GM19099 (cell line): Measurements from ENCODE around the gene MAP2K2.

Source experiments
- POLR2A ChIP-seq: IDR thresholded peaks from 3 replicates; pipeline ENCODE4 v1.6.1; 2011; ENCODE audit warnings: low read depth; ENCODE audit not compliant: insufficient read length; ENCODE audit errors: extremely low read depth

The MAP2K2 gene

DNA sequence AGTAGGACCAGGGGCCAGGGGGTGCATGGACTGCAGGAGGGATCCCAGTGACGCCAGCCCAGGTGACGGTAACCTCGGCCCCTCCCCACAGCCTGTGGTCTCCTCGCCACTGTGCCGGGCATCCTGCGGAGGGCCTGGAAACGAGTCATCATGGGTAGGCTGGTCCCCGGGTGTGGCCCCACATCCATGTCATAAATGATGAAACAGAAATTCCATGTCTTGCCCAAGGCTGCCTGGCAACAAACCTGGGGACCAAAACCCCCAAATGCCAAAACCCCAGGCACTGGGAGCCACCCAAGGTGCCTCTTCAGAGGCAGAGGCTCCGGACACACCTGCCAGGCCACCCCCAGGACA, 20.9 kb downstream of the MAP2K2 start:
- TF ChIP-seq POLR2A, result no peak

DNA sequence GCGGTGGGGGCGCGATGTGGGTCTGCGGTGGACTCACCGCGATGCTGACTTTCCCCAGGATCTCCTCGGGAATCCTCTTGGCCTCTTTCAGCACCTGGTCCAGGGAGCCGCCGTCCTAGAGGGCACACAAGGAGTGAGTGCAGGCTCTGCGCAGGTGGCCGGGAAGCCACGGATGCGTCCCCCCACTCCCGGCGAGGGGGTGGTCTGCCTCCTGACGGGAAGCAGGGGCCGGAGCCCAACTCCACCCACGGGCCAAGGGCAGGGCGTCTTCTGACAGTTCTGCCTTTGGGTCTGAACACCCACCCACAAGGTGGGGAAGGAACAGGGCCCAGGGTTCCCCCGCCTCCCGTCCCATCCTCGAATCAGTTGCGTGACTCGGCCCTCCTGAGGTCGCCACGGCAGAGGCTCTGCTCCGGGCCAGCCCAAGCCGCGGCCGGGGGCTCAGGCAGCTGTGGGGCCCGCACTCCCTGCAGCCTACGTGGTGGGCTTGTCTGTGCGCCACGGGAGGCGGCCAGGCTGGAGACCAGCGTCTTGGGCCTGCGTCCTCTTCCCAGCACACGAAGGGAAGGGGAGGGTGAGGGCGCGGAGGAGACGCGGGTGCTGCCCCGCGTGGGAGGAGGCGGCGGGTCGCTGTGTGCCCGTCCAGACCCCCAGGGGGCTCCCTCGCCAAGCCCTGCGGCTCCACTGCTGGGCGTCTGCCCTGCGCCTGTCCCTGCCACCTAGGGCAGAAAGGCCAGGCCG, 21.4 kb downstream of the MAP2K2 start:
- no peak for TF ChIP-seq POLR2A

DNA sequence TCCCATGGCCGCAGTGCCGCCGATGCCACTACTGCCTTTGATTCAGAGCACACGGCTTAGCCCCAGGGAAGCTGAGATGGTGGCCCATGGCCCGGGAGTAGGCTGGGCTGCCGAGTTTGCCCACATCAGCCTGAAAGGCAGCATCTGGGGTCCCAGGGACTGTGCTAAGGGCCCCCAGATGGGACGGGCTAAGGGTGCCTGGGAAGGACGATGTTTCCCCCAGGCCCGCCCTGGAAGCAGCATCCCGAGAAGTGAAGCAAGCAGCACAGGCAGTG, 22.5 kb downstream of the MAP2K2 start:
- TF ChIP-seq POLR2A, result no peak

DNA sequence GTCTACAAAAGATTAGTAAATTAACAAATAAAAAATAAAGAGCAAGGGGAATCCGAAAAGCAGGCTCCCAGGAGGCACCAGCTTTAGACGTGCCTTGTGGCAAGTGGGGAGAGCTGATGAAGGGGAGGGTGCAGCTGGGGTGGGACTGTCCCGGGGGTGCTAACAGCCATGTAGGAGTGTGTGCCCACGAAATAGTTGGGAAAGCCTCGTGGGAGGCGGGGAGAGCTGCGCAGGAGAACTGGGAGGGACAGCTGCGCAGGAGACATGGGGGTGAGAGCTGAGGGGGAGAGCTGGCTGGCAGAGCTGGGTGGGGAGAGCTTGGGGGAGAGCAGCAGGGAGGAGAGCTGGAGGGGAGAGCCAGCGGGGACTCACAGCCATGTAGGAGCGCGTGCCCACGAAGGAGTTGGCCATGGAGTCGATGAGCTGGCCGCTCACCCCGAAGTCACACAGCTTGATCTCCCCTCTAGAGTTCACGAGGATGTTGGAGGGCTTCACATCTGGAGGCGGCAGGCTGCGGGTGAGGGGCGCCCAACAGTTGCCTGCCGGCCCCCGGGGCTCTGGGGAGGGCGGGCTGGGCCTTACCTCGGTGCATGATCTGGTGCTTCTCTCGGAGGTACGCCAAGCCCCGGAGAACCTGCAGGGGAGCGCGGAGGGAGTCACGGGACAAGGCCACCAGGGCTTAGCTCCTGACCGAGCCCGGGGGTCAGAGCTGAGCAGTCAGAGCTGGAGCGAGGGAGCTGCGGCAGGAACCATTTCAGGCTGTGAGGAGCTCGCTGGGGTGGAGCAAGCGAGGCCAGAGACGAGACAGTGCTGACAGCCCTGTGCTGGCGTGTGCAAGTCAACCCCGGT, 23.1 kb downstream of the MAP2K2 start:
- no peak for TF ChIP-seq POLR2A

DNA sequence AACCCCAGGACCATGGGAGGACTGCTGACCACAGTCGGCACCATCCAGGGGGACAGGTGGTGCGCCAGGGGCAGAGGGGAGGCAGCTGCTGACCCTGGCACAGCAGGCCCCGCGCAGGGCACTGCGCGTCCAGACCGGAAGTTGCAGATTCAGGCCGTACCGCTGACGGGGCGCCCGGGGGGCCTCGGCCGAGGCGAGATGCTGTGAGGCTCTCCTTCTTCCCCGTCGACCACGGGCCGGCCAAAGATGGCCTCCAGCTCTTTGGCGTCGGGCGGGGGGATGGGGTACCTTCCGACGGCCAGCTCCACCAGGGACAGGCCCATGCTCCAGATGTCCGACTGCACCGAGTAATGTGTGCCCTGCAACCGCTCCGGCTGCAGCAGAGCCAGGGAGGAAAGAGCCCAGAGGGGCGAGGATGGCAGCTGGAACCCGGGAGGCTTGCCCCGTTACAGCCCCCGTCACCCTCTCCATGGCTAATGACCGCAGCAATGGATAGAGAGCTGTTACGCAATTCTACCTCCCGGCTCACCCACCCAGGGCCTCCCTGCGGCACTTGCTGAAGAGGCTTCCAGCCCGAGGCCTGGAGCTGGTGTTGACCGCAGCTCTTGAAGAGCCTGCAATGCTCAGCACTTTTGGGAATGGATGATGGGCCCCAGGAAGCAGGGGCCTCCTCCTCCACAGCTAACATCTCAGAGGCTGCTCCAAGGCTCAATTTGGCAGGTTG, 24.7 kb downstream of the MAP2K2 start:
- TF ChIP-seq POLR2A, result no peak

DNA sequence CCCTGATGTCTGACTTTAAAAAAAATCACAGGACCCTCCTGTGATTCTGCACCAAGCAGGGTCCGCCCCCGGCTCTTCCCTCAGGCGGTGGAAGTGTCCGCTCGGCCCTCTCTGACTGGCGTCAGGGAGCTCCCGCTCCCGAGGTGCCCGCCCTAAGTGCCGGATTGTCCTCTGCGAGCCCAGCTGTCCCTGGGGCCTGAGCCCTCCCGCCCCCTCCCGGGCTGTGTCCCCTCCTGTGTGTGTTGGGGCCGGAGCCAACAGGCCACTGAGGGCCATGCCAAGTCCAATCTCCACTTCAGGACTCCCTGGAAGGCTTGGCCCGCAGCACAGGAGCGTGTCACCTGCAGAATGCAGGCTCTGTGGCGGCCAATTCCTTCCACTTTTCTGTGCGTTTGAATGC, 25.4 kb downstream of the MAP2K2 start:
- no peak for TF ChIP-seq POLR2A

DNA sequence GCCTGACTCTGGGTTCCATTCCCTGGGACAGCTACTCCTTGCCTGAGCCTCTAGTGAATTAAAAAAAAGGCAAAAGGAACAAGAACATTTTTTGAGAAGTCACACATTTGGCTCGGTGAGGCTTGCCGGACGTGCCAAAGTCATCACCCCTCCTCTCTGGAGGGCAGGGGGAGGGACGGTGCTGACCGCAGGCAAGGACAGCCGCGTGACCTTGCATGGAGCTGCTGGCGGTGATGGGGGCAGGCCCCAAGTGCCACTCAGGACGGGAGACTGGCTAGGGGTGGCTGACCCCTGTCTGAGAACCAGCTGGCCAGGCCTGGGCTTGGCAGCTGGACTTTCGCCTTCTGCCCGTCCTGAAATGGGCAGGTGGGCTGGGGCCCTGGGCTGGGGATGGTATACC, 26.4 kb downstream of the MAP2K2 start:
- no peak for TF ChIP-seq POLR2A

DNA sequence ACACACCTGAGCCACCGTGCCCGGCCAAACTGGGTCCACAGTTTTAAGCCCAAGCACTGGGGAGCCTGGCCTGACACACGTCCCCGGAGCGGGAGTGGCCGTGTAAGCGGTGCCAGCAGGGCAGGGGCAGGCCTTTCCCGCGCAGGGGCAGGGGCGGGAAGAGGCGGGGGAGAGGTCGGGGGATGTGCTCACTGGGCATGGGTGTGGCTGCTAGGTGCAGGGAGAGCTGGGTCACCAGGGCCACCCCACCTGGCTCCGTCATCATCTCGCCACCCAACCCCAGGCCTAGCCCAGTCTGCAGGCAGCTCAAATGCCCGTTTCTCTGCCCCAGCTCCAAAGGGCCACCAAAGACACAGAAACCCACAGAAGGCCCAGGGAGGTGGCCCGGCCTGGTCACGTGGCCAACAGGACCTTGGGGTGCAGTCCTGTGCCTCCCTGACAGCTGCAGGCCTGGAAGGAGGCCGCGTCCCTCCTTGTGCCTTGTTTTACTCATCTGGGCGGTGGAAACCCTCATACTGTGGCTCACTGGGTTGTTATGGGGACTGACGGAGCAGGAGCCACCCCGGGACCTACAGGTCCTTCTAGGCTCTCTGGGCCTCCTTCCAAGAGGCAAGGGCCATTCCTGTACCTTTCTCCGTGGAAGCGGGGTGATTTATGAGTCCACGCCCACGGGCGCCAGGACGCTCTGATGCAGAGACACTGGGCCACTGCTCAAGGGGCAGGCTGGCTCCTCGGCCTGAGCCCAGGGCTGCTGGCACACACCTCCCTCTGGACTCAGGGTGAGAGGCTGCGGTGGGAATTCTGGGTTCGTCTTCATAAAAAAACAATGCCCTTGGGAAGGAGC, 27.7 kb downstream of the MAP2K2 start:
- no peak for TF ChIP-seq POLR2A

DNA sequence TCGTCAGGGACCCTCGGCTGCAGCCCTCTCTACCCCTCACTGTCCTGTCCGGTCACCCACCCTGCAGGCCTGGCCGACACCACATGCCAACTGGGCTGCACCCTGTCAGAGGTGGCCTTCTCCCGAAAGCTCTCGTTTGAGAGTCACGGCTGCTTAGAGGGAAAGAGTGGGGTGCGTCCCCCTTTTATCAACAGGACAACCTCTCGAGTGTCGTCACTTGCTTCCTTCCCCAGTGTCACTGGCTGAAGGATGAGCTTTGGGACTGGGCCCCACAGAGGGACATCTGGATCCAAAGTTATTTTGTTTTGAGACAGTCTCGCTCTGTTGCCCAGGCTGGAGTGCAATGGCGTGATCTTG, 28.5 kb downstream of the MAP2K2 start:
- TF ChIP-seq POLR2A, result no peak

DNA sequence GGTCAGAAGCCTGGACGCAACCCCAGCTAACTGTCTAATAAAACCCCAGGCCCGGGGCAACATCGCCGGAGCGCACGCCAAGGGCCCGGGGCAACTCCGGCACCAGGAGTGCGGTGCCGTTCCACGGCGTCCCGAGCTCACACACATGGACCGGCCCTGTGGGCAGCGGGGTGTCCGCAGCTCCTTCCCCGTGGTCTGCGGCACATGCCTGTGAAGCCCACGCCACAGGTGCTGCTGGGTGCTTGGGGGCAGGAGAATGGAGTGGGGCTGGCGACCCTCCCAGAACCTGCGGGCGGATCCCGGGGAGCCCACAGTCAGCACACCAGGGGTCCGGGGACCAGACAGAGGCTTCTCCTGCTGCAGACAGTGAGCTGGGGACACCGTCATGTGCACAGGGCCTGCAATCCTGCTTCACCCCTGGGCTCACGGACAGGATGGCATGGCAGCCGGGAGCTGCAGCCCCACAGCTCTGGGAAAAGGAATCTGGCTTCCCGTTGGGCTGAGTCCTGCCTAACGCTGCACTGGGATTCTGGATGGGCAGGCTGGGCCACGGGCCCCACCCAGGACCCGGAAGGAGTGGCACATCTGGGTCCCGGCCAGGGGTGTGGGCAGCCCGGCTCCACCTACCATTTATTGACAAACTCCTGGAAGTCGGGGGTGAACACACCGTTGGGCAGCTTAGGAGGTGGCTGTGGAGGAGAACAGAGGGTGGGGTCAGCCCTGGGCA, 29.0 kb downstream of the MAP2K2 start:
- no peak for TF ChIP-seq POLR2A

DNA sequence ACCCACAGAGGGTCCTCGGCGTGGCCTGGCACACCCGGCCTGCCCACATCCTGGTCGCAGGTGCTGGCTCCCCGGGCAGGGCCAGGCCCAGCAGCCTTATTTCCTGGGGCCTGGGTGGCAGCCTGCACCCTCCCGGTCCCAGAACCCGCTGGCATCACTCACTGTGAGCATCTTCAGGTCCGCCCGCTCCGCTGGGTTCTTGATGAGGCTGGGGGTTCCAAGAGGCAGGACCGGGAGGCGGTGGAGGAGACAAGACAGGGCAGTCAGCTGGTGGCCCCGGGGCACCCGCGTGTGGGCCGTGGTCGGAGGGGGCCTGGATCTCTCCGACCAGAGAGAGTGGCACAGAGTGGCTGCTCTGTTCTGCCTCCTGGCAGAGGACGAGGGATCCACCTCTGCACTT, 29.6 kb downstream of the MAP2K2 start:
- no peak for TF ChIP-seq POLR2A

DNA sequence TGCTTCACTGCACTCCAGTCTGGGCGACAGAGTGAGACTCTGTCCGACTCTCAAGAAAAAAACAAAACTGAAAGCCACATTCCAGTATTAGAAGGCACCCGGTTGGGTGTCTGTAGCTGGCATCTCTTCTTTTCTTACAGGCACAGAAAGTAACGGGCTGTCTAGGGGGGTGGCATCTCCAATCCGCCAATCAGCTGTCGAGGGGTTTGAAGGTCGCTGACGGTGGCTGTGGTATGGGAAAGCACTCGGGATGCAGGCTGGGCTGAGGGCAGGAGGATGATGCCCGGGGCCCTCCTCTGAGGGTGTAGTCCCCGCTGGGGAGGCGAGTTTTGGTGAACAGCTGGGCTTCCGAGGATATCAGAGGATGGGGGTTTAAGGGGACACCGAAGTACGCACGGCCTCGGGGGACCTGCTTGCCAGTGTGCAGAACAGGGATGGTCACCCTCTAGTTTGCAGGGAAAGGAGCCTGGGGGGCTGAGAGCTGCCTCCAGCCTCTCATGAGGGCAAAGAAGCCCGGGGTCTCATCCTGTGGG, 30.2 kb downstream of the MAP2K2 start:
- TF ChIP-seq POLR2A, result no peak

DNA sequence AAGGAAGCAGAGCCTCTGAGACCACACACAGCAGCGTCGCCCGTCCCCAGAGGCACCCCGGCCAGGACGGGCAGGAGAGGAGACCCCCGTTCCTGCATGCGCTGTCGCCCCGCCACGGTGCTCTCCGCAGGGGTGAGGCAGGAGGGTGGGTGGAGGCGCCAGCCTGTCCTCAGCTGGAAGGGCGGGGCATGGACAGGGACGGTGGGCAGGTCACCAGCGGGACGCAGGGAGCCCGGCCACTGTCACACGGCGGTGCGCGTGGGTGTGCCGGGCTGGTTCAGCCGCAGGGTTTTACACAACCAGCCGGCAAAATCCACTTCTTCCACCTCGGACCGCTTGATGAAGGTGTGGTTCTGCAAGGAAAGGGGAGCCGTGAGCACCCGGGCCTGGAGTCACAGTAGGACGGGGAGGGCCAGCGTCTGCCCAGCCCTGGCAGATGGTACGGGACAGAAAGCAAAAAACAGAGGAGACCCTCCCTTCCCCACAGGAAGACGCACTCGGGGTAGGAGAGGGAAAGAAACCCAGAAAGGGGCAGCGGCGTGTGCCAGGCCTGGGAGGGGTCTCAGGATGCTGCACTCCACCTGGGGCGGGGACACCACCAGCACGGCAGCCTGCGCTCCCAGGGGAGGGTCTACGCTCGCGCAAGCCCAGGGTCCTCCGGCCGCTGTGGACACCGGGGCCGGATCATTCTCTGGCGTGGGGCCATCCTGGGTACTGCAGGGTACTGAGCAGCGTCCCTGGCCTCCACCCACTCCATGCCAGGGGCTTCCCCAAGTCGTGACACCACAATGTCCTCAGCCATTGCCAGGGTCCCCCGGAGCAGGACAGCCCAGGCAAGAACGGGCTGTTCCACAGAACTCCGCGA, 33.3 kb downstream of the MAP2K2 start:
- no peak for TF ChIP-seq POLR2A
